Islet precursor cell (in vitro differentiated cells): Measurements from ENCODE around the gene EXD3.
A peak's percentile ranks its signal among the peaks of the same experiment; 100 is the strongest.

Experiments used
- DNase-seq: peaks from one replicate; pipeline ENCODE4 v3.0.0-alpha.2; 2018

EXD3 gene

GRCh38 chr9:137301081-137301947 is 121.6 kb downstream of the EXD3 start:
- peak; percentile 76 for DNase-seq

- peak; percentile 61 for DNase-seq
Observed at GRCh38 chr9:137300567-137301080, 122.3 kb downstream of the EXD3 start.

GRCh38 chr9:137299938-137300337 is 123.0 kb downstream of the EXD3 start:
- DNase-seq, result no peak

- DNase-seq, result no peak
Observed at GRCh38 chr9:137299203-137299565, 123.8 kb downstream of the EXD3 start.

- DNase-seq, result no peak
Observed at GRCh38 chr9:137298401-137299202, 124.4 kb downstream of the EXD3 start.

- DNase-seq, result no peak
Observed at GRCh38 chr9:137297966-137298365, 125.0 kb downstream of the EXD3 start.

GRCh38 chr9:137296670-137297664 is 126.0 kb downstream of the EXD3 start:
- DNase-seq, result no peak

GRCh38 chr9:137295849-137296669 is 126.9 kb downstream of the EXD3 start:
- no peak for DNase-seq

GRCh38 chr9:137295238-137295811 is 127.6 kb downstream of the EXD3 start:
- DNase-seq, result no peak

GRCh38 chr9:137294681-137295237 is 128.2 kb downstream of the EXD3 start:
- no peak for DNase-seq

- DNase-seq, result no peak
Observed at GRCh38 chr9:137294091-137294680, 128.8 kb downstream of the EXD3 start.

GRCh38 chr9:137293482-137294090 is 129.4 kb downstream of the EXD3 start:
- no peak for DNase-seq

- no peak for DNase-seq
Observed at GRCh38 chr9:137293094-137293481, 129.9 kb downstream of the EXD3 start.

GRCh38 chr9:137286975-137287383 is 136.0 kb downstream of the EXD3 start:
- DNase-seq, result peak; percentile 87

GRCh38 chr9:137281345-137282116 is 141.4 kb downstream of the EXD3 start:
- DNase-seq, result peak; percentile 77

GRCh38 chr9:137280474-137281344 is 142.3 kb downstream of the EXD3 start:
- DNase-seq, result peak; percentile 75

- no peak for DNase-seq
Observed at GRCh38 chr9:137279741-137280473, 143.1 kb downstream of the EXD3 start.
